CD14-positive monocyte (primary cell): ENCODE results near the gene NTMT2. TPM values are rescaled to one million over a fixed set of nuclear protein-coding genes. Genes with fewer than 3 reads are reported as not detected.

Source experiments
- DNase-seq, 3 donors: peaks; one replicate each; pipeline ENCODE4 v3.0.0-alpha.2; 2011 to 2022
- H2AFZ ChIP-seq: 2 replicates; pipeline ENCODE4 v1.6.0; 2012; ENCODE audit warnings: mild to moderate bottlenecking, low read depth, low read length, inconsistent platforms; ENCODE audit not compliant: insufficient read depth, poor library complexity, severe bottlenecking
- H3K27ac ChIP-seq, 2 donors: 1 replicate in 1 of 2; 2 replicates in 1 of 2; pipeline ENCODE4 v1.5.1; 2012 to 2013; ENCODE audit warnings: low read length in 2 of 2, control low read depth in 1 of 2, inconsistent platforms in 1 of 2, low read depth in 1 of 2, mild to moderate bottlenecking in 1 of 2
- H3K27me3 ChIP-seq, 2 donors: one replicate each; pipeline versions ENCODE4 v1.6.0 to v1.6.1; 2011 to 2013; ENCODE audit warnings: low read length in 2 of 2; ENCODE audit not compliant: control insufficient read depth in 2 of 2, insufficient read depth in 2 of 2
- H3K36me3 ChIP-seq, 2 donors: replicated peaks in 1 of 2; 1 replicate in 1 of 2; 2 replicates in 1 of 2; pipeline versions ENCODE4 v1.5.1 to v1.6.1; 2012 to 2013; ENCODE audit warnings: low read length in 2 of 2, control low read depth in 1 of 2, inconsistent platforms in 1 of 2, mild to moderate bottlenecking in 1 of 2; ENCODE audit not compliant: insufficient read depth in 2 of 2, control insufficient read depth in 1 of 2
- H3K4me1 ChIP-seq, 2 donors: 1 replicate in 1 of 2; 2 replicates in 1 of 2; pipeline versions ENCODE4 v1.5.1 to v1.6.1; 2012 to 2013; ENCODE audit warnings: low read length in 2 of 2, control low read depth in 1 of 2, inconsistent platforms in 1 of 2, mild to moderate bottlenecking in 1 of 2, moderate library complexity in 1 of 2; ENCODE audit not compliant: insufficient read depth in 2 of 2, control insufficient read depth in 1 of 2
- H3K4me2 ChIP-seq: replicated peaks from 2 replicates; pipeline ENCODE3; 2012; ENCODE audit warnings: low read length, moderate library complexity, mild to moderate bottlenecking; ENCODE audit not compliant: poor library complexity, severe bottlenecking; ENCODE audit errors: extremely low read depth
- H3K4me3 ChIP-seq, 3 experiments: fragments of 200-600 bp in 1 of 3; sonication (generic) in 1 of 3; replicated peaks in 1 of 3; 1 replicate in 2 of 3; 2 replicates in 1 of 3; pipeline ENCODE4 v1.5.1; 2011 to 2013; ENCODE audit warnings: low read length in 3 of 3, mild to moderate bottlenecking in 3 of 3, control low read depth in 2 of 3, low read depth in 2 of 3, inconsistent platforms in 1 of 3, moderate library complexity in 1 of 3
- H3K79me2 ChIP-seq: 2 replicates; pipeline ENCODE4 v1.6.0; 2012; ENCODE audit warnings: mild to moderate bottlenecking, control low read depth, inconsistent platforms, low read length, moderate library complexity; ENCODE audit not compliant: insufficient read depth
- H3K9ac ChIP-seq: 2 replicates; pipeline ENCODE4 v1.6.0; 2017; ENCODE audit warnings: low read length, mild to moderate bottlenecking; ENCODE audit not compliant: insufficient read depth, poor library complexity, severe bottlenecking
- H3K9me3 ChIP-seq, 2 donors: replicated peaks in 1 of 2; 1 replicate in 1 of 2; 2 replicates in 1 of 2; pipeline versions ENCODE4 v1.5.1 to v1.6.1; 2012 to 2013; ENCODE audit warnings: low read length in 2 of 2, control low read depth in 1 of 2; ENCODE audit not compliant: control insufficient read depth in 1 of 2, insufficient read depth in 1 of 2
- H4K20me1 ChIP-seq: 2 replicates; pipeline ENCODE4 v1.6.0; 2012; ENCODE audit warnings: mild to moderate bottlenecking, low read length, control low read depth, moderate library complexity; ENCODE audit not compliant: insufficient read depth
- H3K27ac Mint-ChIP-seq, 7 donors: one replicate each; pipeline ENCODE4 v1.8.0; 2020; ENCODE audit warnings: mild to moderate bottlenecking in 7 of 7, mixed read lengths in 7 of 7, moderate library complexity in 6 of 7, inconsistent platforms in 2 of 7
- H3K27me3 Mint-ChIP-seq, 3 donors: one replicate each; pipeline ENCODE4 v1.8.0; 2021 to 2022; ENCODE audit warnings: low read depth in 3 of 3, mild to moderate bottlenecking in 3 of 3, mixed read lengths in 3 of 3, moderate library complexity in 3 of 3, inconsistent platforms in 1 of 3
- H3K36me3 Mint-ChIP-seq, 2 donors: one replicate each; pipeline ENCODE4 v1.8.0; 2020; ENCODE audit warnings: mixed read lengths in 2 of 2, inconsistent platforms in 1 of 2, mild to moderate bottlenecking in 1 of 2
- H3K4me1 Mint-ChIP-seq: one replicate; pipeline ENCODE4 v1.8.0; 2020; ENCODE audit warnings: mild to moderate bottlenecking, mixed read lengths
- H3K4me3 Mint-ChIP-seq, 2 donors: one replicate each; pipeline ENCODE4 v1.8.0; 2020; ENCODE audit warnings: mild to moderate bottlenecking in 2 of 2, mixed read lengths in 2 of 2, moderate library complexity in 1 of 2
- H3K9me3 Mint-ChIP-seq, 7 donors: one replicate each; pipeline ENCODE4 v1.8.0; 2020 to 2022; ENCODE audit warnings: mixed read lengths in 7 of 7, mild to moderate bottlenecking in 6 of 7, moderate library complexity in 6 of 7, inconsistent platforms in 2 of 7
- WGBS: methylation state at CpG from one replicate; pipeline ENCODE4 v1.1.5; 2013; ENCODE audit warnings: missing lambda C conversion rate; ENCODE audit not compliant: insufficient coverage; 5-methylcytosine and 5-hydroxymethylcytosine counted together
- intact Hi-C, 2 donors: fragments of 100-400 bp; cut with micrococcal nuclease; formaldehyde crosslinking; loops; one replicate each; pipeline versions ENCODE4 v1.15.0 to v1.15.1; 2023
- polyA plus RNA-seq, 3 donors: library from polyadenylated mRNA; depleted of rRNA in 1 of 3; unstranded in 2 of 3; stranded (reverse) in 1 of 3; fragments of 300-500 nt in 2 of 3; fragments of >200 nt in 1 of 3; fragmentation: Illumina TruSeq in 2 of 3; gene quantifications; 1 replicate in 2 of 3; 2 replicates in 1 of 3; pipeline ENCODE4 v1.2.3, GENCODE V29; 2012 to 2021
- TF ChIP-seq, protein P1 (sequence below): fragments of 200-600 bp; IDR thresholded peaks from one replicate; pipeline ENCODE4 v1.8.0; 2022; ENCODE audit warnings: antibody characterized with exemption, mild to moderate bottlenecking

The NTMT2 gene
- polyA plus RNA-seq, 3 donors, result not detected

DNA sequence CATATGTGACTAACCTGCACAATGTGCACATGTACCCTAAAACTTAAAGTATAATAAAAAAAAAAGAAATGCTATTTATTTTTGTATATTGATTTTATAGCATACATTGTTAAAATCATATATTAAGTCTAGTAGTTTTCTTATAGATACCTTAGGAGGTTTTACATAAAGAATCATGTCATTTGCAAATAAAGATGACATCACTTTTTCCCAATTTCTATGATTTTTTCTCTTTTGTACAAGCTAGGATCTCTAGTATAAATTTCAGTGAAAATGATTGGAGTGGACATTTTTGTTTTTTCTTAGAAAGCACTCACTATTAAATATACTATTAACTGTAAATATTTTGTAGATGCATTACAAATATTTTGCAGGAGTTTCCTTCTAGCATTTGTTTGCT lies 20.5 kb upstream of the NTMT2 start:
- Histone ChIP-seq H4K20me1 (no peaks in the 10 kb centered on the region), H3K4me1 (no peaks in the 10 kb centered on the region), H3K36me3 (no peaks in the 10 kb centered on the region), H2AFZ (no peak overlapping the region), H3K27me3 (no peaks in the 10 kb centered on the region), H3K9me3 (no peaks in the 10 kb centered on the region), H3K79me2 (no peaks in the 10 kb centered on the region), H3K9ac (no peak overlapping the region), H3K4me2 (no peak overlapping the region), H3K4me3 (no peak overlapping the region), H3K27ac (no peak overlapping the region)
- Mint-ChIP-seq H3K27ac (no peak overlapping the region), H3K4me3 (no peak overlapping the region), H3K4me1 (no peaks in the 10 kb centered on the region), H3K9me3 (peaks cover 0 to 7% (median 3%) of the 10 kb centered on the region in 7 donors), H3K27me3 (peaks cover 0 to 1% (median 0%) of the 10 kb centered on the region in 3 donors), H3K36me3 (no peaks in the 10 kb centered on the region)
- intact Hi-C loops, result no loop called here
- no peak for DNase-seq
- TF ChIP-seq, protein P1, sequence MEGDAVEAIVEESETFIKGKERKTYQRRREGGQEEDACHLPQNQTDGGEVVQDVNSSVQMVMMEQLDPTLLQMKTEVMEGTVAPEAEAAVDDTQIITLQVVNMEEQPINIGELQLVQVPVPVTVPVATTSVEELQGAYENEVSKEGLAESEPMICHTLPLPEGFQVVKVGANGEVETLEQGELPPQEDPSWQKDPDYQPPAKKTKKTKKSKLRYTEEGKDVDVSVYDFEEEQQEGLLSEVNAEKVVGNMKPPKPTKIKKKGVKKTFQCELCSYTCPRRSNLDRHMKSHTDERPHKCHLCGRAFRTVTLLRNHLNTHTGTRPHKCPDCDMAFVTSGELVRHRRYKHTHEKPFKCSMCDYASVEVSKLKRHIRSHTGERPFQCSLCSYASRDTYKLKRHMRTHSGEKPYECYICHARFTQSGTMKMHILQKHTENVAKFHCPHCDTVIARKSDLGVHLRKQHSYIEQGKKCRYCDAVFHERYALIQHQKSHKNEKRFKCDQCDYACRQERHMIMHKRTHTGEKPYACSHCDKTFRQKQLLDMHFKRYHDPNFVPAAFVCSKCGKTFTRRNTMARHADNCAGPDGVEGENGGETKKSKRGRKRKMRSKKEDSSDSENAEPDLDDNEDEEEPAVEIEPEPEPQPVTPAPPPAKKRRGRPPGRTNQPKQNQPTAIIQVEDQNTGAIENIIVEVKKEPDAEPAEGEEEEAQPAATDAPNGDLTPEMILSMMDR, result no peak

DNA sequence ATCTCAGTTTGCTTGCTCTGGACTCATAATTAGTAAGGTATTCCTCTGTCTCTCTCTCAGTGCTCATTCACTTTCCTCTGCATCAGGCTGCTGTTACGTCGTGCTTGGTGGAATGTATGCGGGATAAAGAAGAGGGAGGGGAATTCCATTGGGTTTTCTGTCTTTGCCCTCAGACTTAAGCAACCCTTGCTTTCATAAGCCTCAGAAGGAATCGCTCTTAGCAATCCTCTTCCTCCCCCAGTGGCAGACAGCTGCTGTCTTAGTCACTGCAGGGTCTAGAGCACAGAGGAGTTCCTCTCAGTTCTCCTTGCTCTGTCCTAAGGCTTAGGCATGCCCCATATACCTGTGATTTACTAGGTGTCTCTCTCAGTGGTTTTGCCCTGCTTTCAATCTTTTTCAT lies 19.1 kb upstream of the NTMT2 start:
- H3K4me3 Mint-ChIP-seq, result no peak overlapping the region
- H3K4me2 ChIP-seq, result no peak overlapping the region
- WGBS, result no CpG with 5 or more reads among the region's 4 CpGs
- no peaks in the 10 kb centered on the region for H3K36me3 ChIP-seq
- no peaks in the 10 kb centered on the region for H3K4me1 Mint-ChIP-seq
- no peaks in the 10 kb centered on the region for H3K27me3 ChIP-seq
- no peaks in the 10 kb centered on the region for H3K4me1 ChIP-seq
- H4K20me1 ChIP-seq, result no peaks in the 10 kb centered on the region
- intact Hi-C loops, result no loop called here
- no peak overlapping the region for H3K4me3 ChIP-seq
- no peak overlapping the region for H3K9ac ChIP-seq
- H3K36me3 Mint-ChIP-seq, result no peaks in the 10 kb centered on the region
- DNase-seq, result no peak
- TF ChIP-seq, protein P1, result no peak
- H3K27ac Mint-ChIP-seq, result no peak overlapping the region
- H3K27ac ChIP-seq, result no peak overlapping the region
- no peak overlapping the region for H2AFZ ChIP-seq
- no peaks in the 10 kb centered on the region for H3K79me2 ChIP-seq
- no peaks in the 10 kb centered on the region for H3K9me3 ChIP-seq
- H3K27me3 Mint-ChIP-seq, result peaks cover 0 to 2% (median 0%) of the 10 kb centered on the region in 3 donors
- H3K9me3 Mint-ChIP-seq, result peaks cover 0 to 11% (median 4%) of the 10 kb centered on the region in 7 donors
